Superior temporal gyrus (tissue), 1 donor: ENCODE measurements around the gene JDP2.

Experiments used
- DNase-seq: peaks from one replicate; pipeline ENCODE4 v3.0.0-alpha.2; 2016; ENCODE audit errors: extremely low spot score

JDP2 gene

DNA sequence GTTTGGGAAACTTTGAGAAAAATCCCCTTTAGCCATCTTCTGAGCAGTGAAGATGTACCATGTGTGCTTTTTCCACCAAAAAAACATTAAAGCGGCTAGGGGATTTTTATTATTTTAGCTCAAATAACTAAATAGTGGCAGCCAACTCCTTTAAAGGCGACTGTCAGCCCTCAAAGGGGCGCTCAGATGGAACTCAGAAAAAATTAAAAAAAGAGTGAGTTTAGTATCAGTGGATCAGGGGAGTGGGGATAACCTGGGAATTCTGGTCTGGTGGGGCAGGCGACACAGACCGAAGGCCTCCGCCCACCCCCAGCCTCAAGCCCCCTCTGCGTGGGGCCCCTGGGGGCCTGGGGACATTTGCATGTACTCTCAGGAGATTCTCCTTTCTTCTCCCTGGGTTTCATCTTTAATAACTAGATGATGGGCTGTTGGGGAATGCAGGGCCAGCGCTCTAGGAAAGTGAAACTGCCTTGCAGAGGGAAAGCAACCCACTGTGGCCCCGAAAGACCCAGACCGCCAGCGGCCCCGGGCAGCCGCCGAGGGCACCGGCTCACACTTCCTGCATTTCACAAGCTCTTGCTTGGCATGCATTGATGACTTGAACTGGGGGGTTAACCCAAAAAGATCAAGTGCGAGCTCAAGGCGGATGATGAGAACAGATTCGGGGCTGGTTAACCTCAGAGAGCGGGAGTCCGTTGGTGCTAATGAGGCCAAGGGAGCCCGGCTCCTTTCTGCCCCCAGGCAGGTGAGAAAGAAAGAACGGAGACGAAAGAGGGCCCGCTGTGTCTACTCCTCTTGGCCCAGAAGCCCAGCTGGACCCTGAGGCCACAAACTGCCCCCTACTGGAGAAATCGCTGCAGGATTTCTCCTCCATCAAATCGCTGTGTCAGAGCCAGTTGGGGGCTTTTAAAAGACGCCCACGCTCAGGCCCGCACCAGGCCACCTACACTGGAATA, 87.1 kb downstream of the JDP2 start:
- DNase-seq = no peak

GRCh38 chr14:75515629-75515996, 87.8 kb downstream of the JDP2 start:
- DNase-seq = no peak

DNA sequence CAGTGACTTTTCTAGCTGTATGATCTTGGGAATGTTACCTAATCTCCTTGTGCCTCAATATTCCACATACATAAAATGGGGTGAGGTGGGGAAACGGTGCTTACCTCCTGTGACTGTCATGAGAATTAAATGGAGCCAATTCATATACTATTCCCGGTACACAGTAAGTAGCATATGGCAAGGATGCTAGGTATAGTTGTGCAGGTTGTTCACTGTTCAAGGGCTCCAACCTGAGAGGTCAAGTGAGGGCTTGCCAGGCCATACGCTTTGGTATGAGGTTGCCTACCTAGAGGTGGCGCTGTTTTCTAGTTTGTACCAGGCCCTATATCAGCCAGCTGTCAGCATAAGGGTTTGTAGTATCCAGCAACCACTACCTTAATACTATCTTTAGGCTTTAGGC, 90.8 kb downstream of the JDP2 start:
- no peak for DNase-seq

GRCh38 chr14:75519394-75519793, 91.6 kb downstream of the JDP2 start:
- no peak for DNase-seq

- DNase-seq = no peak
Measured at GRCh38 chr14:75519826-75520728, 92.3 kb downstream of the JDP2 start.

- no peak for DNase-seq
Measured at GRCh38 chr14:75520852-75521251, 93.0 kb downstream of the JDP2 start.

GRCh38 chr14:75521415-75522199, 93.8 kb downstream of the JDP2 start:
- no peak for DNase-seq

GRCh38 chr14:75522224-75522982, 94.6 kb downstream of the JDP2 start, which contains the start of gene BATF:
Gene BATF, plus strand, starts transcription at chr14:75522469. Its CDS starts 214 bp downstream, at chr14:75522683.
- no peak for DNase-seq

GRCh38 chr14:75522983-75523318, 95.1 kb downstream of the JDP2 start:
- DNase-seq = no peak
